ENCODE results near the gene TUBE1. TPM values are rescaled to one million over a fixed set of nuclear protein-coding genes. Genes with fewer than 3 reads are reported as not detected.

Gene TUBE1
- total and polyA plus RNA-seq, 7 experiments from 2014 or later, result 13.4 to 50.0 (median 28.1) TPM

- H3K27me3 Mint-ChIP-seq, result no peaks in the 10 kb centered on the region
- no peaks in the 10 kb centered on the region for H3K36me3 ChIP-seq (ENCODE audit: control insufficient read depth in 2 of 3, insufficient read depth in 3 of 3, low read length in 3 of 3)
- peaks cover 21 to 89% (median 64%) of the 10 kb centered on the region in 7 donors for H3K4me1 Mint-ChIP-seq
- peak overlapping the region in 8 of 9 donors; percentile 27 to 85 (median 70) for H3K27ac Mint-ChIP-seq
- no peak overlapping the region for H3K4me3 ChIP-seq (ENCODE audit: low read length)
- no peak overlapping the region for H3K27ac ChIP-seq (ENCODE audit: low read depth, low read length)
- H3K9me3 Mint-ChIP-seq, result no peaks in the 10 kb centered on the region
- no peaks in the 10 kb centered on the region for H3K27me3 ChIP-seq (ENCODE audit: control insufficient read depth in 2 of 2, insufficient read depth in 2 of 2, low read length in 2 of 2)
- intact Hi-C loops (cut with micrococcal nuclease), result loop anchor here in 1 of 2 donors (5.0 kb wide), 1 partner anchor 1357 kb away; no protein-coding TSS in a partner anchor
- POLR2A ChIA-PET, result interaction anchor here (0.8 to 12.2 kb wide), 4 partner anchors 12 to 172 kb away, joined by 3 to 175 read pairs (median 54); no protein-coding TSS in a partner anchor
- no peak for DNase-seq
- H3K9me3 ChIP-seq (ENCODE audit: control insufficient read depth in 2 of 3, low read length in 3 of 3), result no peaks in the 10 kb centered on the region
- no peaks in the 10 kb centered on the region for H3K36me3 Mint-ChIP-seq
- peak overlapping the region in 1 of 10 donors; percentile 12 for H3K4me3 Mint-ChIP-seq
- CTCF ChIA-PET, result interaction anchor here (0.8 to 9.8 kb wide), 6 partner anchors 9 to 330 kb away, joined by 3 to 339 read pairs (median 32); no protein-coding TSS in a partner anchor
- peaks cover 5 to 54% of the 10 kb centered on the region in 2 donors for H3K4me1 ChIP-seq (ENCODE audit: control insufficient read depth in 2 of 2, insufficient read depth in 2 of 2, low read length in 2 of 2)
- no peak for ATAC-seq
These were observed 47.9 kb downstream of the TUBE1 start for GRCh38 chr6:112039431-112039770.

- ATAC-seq (no peak), DNase-seq (no peak)
- Mint-ChIP-seq H3K27ac (peak overlapping the region in 6 of 9 donors; percentile 34 to 85 (median 72)), H3K9me3 (no peaks in the 10 kb centered on the region), H3K36me3 (no peaks in the 10 kb centered on the region), H3K4me3 (no peak overlapping the region), H3K27me3 (no peaks in the 10 kb centered on the region), H3K4me1 (peaks cover 23 to 94% (median 69%) of the 10 kb centered on the region in 7 donors)
- intact Hi-C loops (cut with micrococcal nuclease), result loop anchor here in 1 of 2 donors (5.0 kb wide), 1 partner anchor 1357 kb away; no protein-coding TSS in a partner anchor
- Histone ChIP-seq H3K9me3 (ENCODE audit: control insufficient read depth in 2 of 3, low read length in 3 of 3) (no peaks in the 10 kb centered on the region), H3K36me3 (ENCODE audit: control insufficient read depth in 2 of 3, insufficient read depth in 3 of 3, low read length in 3 of 3) (no peaks in the 10 kb centered on the region), H3K27me3 (ENCODE audit: control insufficient read depth in 2 of 2, insufficient read depth in 2 of 2, low read length in 2 of 2) (no peaks in the 10 kb centered on the region), H3K27ac (ENCODE audit: low read depth, low read length) (no peak overlapping the region), H3K4me1 (ENCODE audit: control insufficient read depth in 2 of 2, insufficient read depth in 2 of 2, low read length in 2 of 2) (peaks cover 5 to 59% of the 10 kb centered on the region in 2 donors), H3K4me3 (ENCODE audit: low read length) (no peak overlapping the region)
- ChIA-PET POLR2A (interaction anchor here (0.6 to 12.2 kb wide), 6 partner anchors 11 to 618 kb away, joined by 3 to 175 read pairs (median 4); no protein-coding TSS in a partner anchor), CTCF (interaction anchor here (1.0 to 9.8 kb wide), 4 partner anchors 8 to 329 kb away, joined by 3 to 339 read pairs (median 72); no protein-coding TSS in a partner anchor)
These were observed 48.4 kb downstream of the TUBE1 start for GRCh38 chr6:112038756-112039430.

GRCh38 chr6:112038268-112038667 is 49.0 kb downstream of the TUBE1 start:
- POLR2A ChIA-PET, result interaction anchor here (0.6 to 12.2 kb wide), 5 partner anchors 11 to 617 kb away, joined by 3 to 175 read pairs (median 4); no protein-coding TSS in a partner anchor
- DNase-seq, result no peak
- H3K9me3 ChIP-seq (ENCODE audit: control insufficient read depth in 2 of 3, low read length in 3 of 3), result no peaks in the 10 kb centered on the region
- Mint-ChIP-seq H3K27me3 (no peaks in the 10 kb centered on the region), H3K4me1 (peaks cover 29 to 94% (median 69%) of the 10 kb centered on the region in 7 donors), H3K27ac (peak overlapping the region in 2 of 9 donors; percentile 34 to 85), H3K4me3 (no peak overlapping the region), H3K9me3 (no peaks in the 10 kb centered on the region), H3K36me3 (no peaks in the 10 kb centered on the region)
- H3K4me3 ChIP-seq (ENCODE audit: low read length), result no peak overlapping the region
- no peaks in the 10 kb centered on the region for H3K27me3 ChIP-seq (ENCODE audit: control insufficient read depth in 2 of 2, insufficient read depth in 2 of 2, low read length in 2 of 2)
- CTCF ChIA-PET, result interaction anchor here (7.9 to 9.8 kb wide), 2 partner anchors 10 to 26 kb away, joined by 82 to 339 read pairs; no protein-coding TSS in a partner anchor
- no peaks in the 10 kb centered on the region for H3K36me3 ChIP-seq (ENCODE audit: control insufficient read depth in 2 of 3, insufficient read depth in 3 of 3, low read length in 3 of 3)
- ATAC-seq, result no peak
- intact Hi-C loops (cut with micrococcal nuclease), result loop anchor here in 1 of 2 donors (5.0 kb wide), 1 partner anchor 1356 kb away; no protein-coding TSS in a partner anchor
- H3K4me1 ChIP-seq (ENCODE audit: control insufficient read depth in 2 of 2, insufficient read depth in 2 of 2, low read length in 2 of 2), result peaks cover 5 to 66% of the 10 kb centered on the region in 2 donors
- H3K27ac ChIP-seq (ENCODE audit: low read depth, low read length), result no peak overlapping the region

- peak overlapping the region in 2 of 10 donors; percentile 16 to 36 for H3K4me3 Mint-ChIP-seq
- POLR2A ChIA-PET, result interaction anchor here (7.8 to 12.2 kb wide), 2 partner anchors 10 to 25 kb away, joined by 106 to 175 read pairs; no protein-coding TSS in a partner anchor
These were observed 49.5 kb downstream of the TUBE1 start for GRCh38 chr6:112037783-112038216.

DNA sequence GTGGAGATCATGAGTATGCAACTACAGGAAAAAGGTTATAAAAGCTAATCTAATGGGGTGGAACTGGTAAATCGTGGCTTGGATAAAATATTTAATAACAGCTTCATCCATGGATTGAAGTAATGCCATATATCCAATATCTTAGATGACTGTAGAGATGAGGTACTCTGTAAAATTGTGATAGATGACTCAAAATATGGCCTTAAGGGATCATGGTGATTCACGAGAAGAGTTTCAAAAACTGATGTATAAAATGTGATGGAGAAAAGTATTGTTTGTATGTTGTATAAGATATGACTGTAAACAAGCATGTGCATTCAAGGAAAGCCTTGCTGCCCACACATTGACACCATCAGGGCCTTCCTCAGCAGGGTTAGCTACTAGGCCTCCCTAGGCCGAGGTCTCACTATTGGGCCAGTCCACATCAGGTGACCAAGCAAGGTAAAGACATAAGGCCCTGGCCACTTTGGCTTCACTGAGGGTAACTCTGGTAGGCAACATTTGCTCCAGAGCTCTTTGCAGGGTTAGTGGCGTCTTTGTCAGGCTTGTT is 51.1 kb downstream of the TUBE1 start:
- Mint-ChIP-seq H3K4me3 (peak overlapping the region in 4 of 10 donors; percentile 33 to 62 (median 45)), H3K9me3 (no peaks in the 10 kb centered on the region), H3K27me3 (peaks cover 0 to 3% (median 0%) of the 10 kb centered on the region in 5 donors), H3K4me1 (peaks cover 23 to 93% (median 71%) of the 10 kb centered on the region in 7 donors), H3K36me3 (no peaks in the 10 kb centered on the region), H3K27ac (peak overlapping the region in 7 of 9 donors; percentile 68 to 88 (median 82))
- no peak overlapping the region for H3K27ac ChIP-seq (ENCODE audit: low read depth, low read length)
- no peaks in the 10 kb centered on the region for H3K9me3 ChIP-seq (ENCODE audit: control insufficient read depth in 2 of 3, low read length in 3 of 3)
- ChIA-PET CTCF (interaction anchor here (0.7 to 2.3 kb wide), 2 partner anchors 8 to 26 kb away, joined by 3 to 14 read pairs; no protein-coding TSS in a partner anchor), POLR2A (interaction anchor here (1.0 to 12.2 kb wide), 4 partner anchors 10 to 266 kb away, joined by 3 to 175 read pairs (median 6); no protein-coding TSS in a partner anchor)
- H3K27me3 ChIP-seq (ENCODE audit: control insufficient read depth in 2 of 2, insufficient read depth in 2 of 2, low read length in 2 of 2), result no peaks in the 10 kb centered on the region
- H3K4me3 ChIP-seq (ENCODE audit: low read length), result no peak overlapping the region
- DNase-seq, result peak in 1 of 9 donors; percentile 38
- intact Hi-C loops (cut with micrococcal nuclease), result loop anchor here in 1 of 2 donors (5.0 kb wide), 1 partner anchor 1354 kb away; no protein-coding TSS in a partner anchor
- no peak for ATAC-seq
- H3K4me1 ChIP-seq (ENCODE audit: control insufficient read depth in 2 of 2, insufficient read depth in 2 of 2, low read length in 2 of 2), result peaks cover 0 to 64% of the 10 kb centered on the region in 2 donors
- no peaks in the 10 kb centered on the region for H3K36me3 ChIP-seq (ENCODE audit: control insufficient read depth in 2 of 3, insufficient read depth in 3 of 3, low read length in 3 of 3)

More at GRCh38 chr6:112037783-112038216, 49.5 kb downstream of the TUBE1 start:
- DNase-seq (no peak), ATAC-seq (peak; percentile 54)
- Histone ChIP-seq H3K4me1 (ENCODE audit: control insufficient read depth in 2 of 2, insufficient read depth in 2 of 2, low read length in 2 of 2) (peaks cover 4 to 65% of the 10 kb centered on the region in 2 donors), H3K9me3 (ENCODE audit: control insufficient read depth in 2 of 3, low read length in 3 of 3) (no peaks in the 10 kb centered on the region), H3K27me3 (ENCODE audit: control insufficient read depth in 2 of 2, insufficient read depth in 2 of 2, low read length in 2 of 2) (no peaks in the 10 kb centered on the region), H3K27ac (ENCODE audit: low read depth, low read length) (no peak overlapping the region), H3K4me3 (ENCODE audit: low read length) (no peak overlapping the region), H3K36me3 (ENCODE audit: control insufficient read depth in 2 of 3, insufficient read depth in 3 of 3, low read length in 3 of 3) (no peaks in the 10 kb centered on the region)
- no peaks in the 10 kb centered on the region for H3K36me3 Mint-ChIP-seq
- CTCF ChIA-PET, result interaction anchor here (7.9 to 9.8 kb wide), 2 partner anchors 10 to 26 kb away, joined by 82 to 339 read pairs; no protein-coding TSS in a partner anchor
- peaks cover 27 to 93% (median 70%) of the 10 kb centered on the region in 7 donors for H3K4me1 Mint-ChIP-seq
- no peaks in the 10 kb centered on the region for H3K9me3 Mint-ChIP-seq
- intact Hi-C loops (cut with micrococcal nuclease), result loop anchor here (1.0 to 5.0 kb wide), 2 partner anchors 9 to 1355 kb away; no protein-coding TSS in a partner anchor
- H3K27ac Mint-ChIP-seq, result peak overlapping the region in 3 of 9 donors; percentile 34 to 85 (median 73)
- peaks cover 0 to under 1% (median 0%) of the 10 kb centered on the region in 5 donors for H3K27me3 Mint-ChIP-seq

DNA sequence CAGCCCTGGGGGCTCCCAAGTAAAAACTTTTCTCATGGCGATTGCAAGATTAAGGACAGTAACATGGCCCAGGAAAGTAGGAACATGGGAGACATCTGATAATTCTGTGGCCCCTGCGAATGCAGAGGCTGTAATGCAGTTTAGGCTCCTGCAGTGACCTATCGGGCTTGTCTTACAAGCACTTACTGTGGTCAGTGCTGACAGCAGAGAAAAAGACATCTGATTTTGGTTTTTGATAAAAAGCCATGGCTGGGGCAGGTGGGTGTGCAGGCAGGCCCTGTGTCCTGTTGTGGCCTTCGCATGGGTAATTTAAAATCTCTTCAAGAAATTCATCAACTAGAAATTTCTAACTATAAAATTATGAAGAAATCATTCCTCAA is 52.7 kb downstream of the TUBE1 start:
- Mint-ChIP-seq H3K4me1 (peaks cover 33 to 95% (median 81%) of the 10 kb centered on the region in 7 donors), H3K27me3 (peaks cover 0 to 3% (median 0%) of the 10 kb centered on the region in 5 donors), H3K4me3 (peak overlapping the region in 7 of 10 donors; percentile 7 to 48 (median 19)), H3K27ac (peak overlapping the region in 8 of 9 donors; percentile 28 to 90 (median 60)), H3K36me3 (peaks cover 0 to 2% (median 0%) of the 10 kb centered on the region in 5 donors), H3K9me3 (no peaks in the 10 kb centered on the region)
- no peaks in the 10 kb centered on the region for H3K9me3 ChIP-seq (ENCODE audit: control insufficient read depth in 2 of 3, low read length in 3 of 3)
- ATAC-seq, result peak; percentile 44
- ChIA-PET CTCF (interaction anchor here (4.7 kb wide), 1 partner anchor 8 kb away, joined by 50 read pairs; no protein-coding TSS in a partner anchor), POLR2A (interaction anchor here (0.7 to 12.2 kb wide), 4 partner anchors 8 to 52 kb away, joined by 3 to 175 read pairs (median 4); partner anchors contain the start of genes FAM229B and TUBE1)
- intact Hi-C loops (cut with micrococcal nuclease), result no loop called here
- H3K36me3 ChIP-seq (ENCODE audit: control insufficient read depth in 2 of 3, insufficient read depth in 3 of 3, low read length in 3 of 3), result no peaks in the 10 kb centered on the region
- H3K27me3 ChIP-seq (ENCODE audit: control insufficient read depth in 2 of 2, insufficient read depth in 2 of 2, low read length in 2 of 2), result no peaks in the 10 kb centered on the region
- no peak overlapping the region for H3K27ac ChIP-seq (ENCODE audit: low read depth, low read length)
- no peak for DNase-seq
- H3K4me3 ChIP-seq (ENCODE audit: low read length), result no peak overlapping the region
- peaks cover 3 to 72% of the 10 kb centered on the region in 2 donors for H3K4me1 ChIP-seq (ENCODE audit: control insufficient read depth in 2 of 2, insufficient read depth in 2 of 2, low read length in 2 of 2)

All from naive thymus-derived CD4-positive, alpha-beta T cell (primary cell).